Prostate gland (tissue), 2 donors: ENCODE measurements around the gene NUDT8. TPM values are rescaled to one million over a fixed set of nuclear protein-coding genes. Genes with fewer than 3 reads are reported as not detected.

ENCODE experiments used
- DNase-seq: peaks from one replicate; pipeline ENCODE4 v3.0.0-alpha.2; 2019; ENCODE audit warnings: low spot score
- H3K27ac ChIP-seq, 2 donors: fragments of 200-600 bp; sonication (generic); 2 replicates each; pipeline ENCODE4 v1.5.1; 2017 to 2019
- H3K27me3 ChIP-seq: fragments of 200-600 bp; sonication (generic); replicated peaks from 2 replicates; pipeline ENCODE4 v1.5.1; 2019; ENCODE audit not compliant: insufficient read depth
- H3K36me3 ChIP-seq, 2 donors: fragments of 200-600 bp; sonication (generic); 1 replicate in 1 of 2; 2 replicates in 1 of 2; pipeline versions ENCODE4 v1.5.1 to v1.8.1; 2017 to 2019
- H3K4me1 ChIP-seq: fragments of 200-600 bp; sonication (generic); replicated peaks from 2 replicates; pipeline ENCODE4 v1.5.1; 2019
- H3K4me3 ChIP-seq, 2 donors: fragments of 200-600 bp; sonication (generic); 2 replicates each; pipeline ENCODE4 v1.5.1; 2017 to 2019
- H3K9me3 ChIP-seq: fragments of 200-600 bp; sonication (generic); 2 replicates; pipeline ENCODE4 v1.5.1; 2017
- POLR2A ChIP-seq: fragments of 450-650 bp; IDR thresholded peaks from one replicate; pipeline ENCODE4 v1.6.1; 2016; ENCODE audit warnings: antibody characterized with exemption, mild to moderate bottlenecking
- POLR2AphosphoS5 ChIP-seq: sonication (generic); formaldehyde crosslinking; IDR thresholded peaks from one replicate; pipeline ENCODE4 v1.6.1; 2017; ENCODE audit warnings: antibody characterized with exemption
- WGBS: methylation state at CpG from one replicate; pipeline ENCODE4 v1.1.5; 2018; 5-methylcytosine and 5-hydroxymethylcytosine counted together
- intact Hi-C: fragments of 100-400 bp; cut with DNase I; formaldehyde crosslinking; loops from one replicate; pipeline ENCODE4 v1.14.2; 2022
- total RNA-seq, 2 donors: library from RNA; depleted of rRNA; stranded (reverse); fragments of >200 nt; gene quantifications; one replicate each; pipeline ENCODE4 v1.1.0, GENCODE V29; 2016
- TF ChIP-seq, protein P1 (sequence below), 4 experiments: fragments of 200-600 bp in 2 of 4; fragments of 450-650 bp in 2 of 4; sonication (generic) in 2 of 4; IDR thresholded peaks; 1 replicate in 3 of 4; 2 replicates in 1 of 4; pipeline ENCODE4 v1.5.1; 2016 to 2019; ENCODE audit warnings: antibody characterized with exemption in 4 of 4, mild to moderate bottlenecking in 2 of 4, moderate library complexity in 2 of 4

Gene NUDT8
- total RNA-seq, 2 donors from 2014 or later = 7.2 to 29.2 TPM

DNA sequence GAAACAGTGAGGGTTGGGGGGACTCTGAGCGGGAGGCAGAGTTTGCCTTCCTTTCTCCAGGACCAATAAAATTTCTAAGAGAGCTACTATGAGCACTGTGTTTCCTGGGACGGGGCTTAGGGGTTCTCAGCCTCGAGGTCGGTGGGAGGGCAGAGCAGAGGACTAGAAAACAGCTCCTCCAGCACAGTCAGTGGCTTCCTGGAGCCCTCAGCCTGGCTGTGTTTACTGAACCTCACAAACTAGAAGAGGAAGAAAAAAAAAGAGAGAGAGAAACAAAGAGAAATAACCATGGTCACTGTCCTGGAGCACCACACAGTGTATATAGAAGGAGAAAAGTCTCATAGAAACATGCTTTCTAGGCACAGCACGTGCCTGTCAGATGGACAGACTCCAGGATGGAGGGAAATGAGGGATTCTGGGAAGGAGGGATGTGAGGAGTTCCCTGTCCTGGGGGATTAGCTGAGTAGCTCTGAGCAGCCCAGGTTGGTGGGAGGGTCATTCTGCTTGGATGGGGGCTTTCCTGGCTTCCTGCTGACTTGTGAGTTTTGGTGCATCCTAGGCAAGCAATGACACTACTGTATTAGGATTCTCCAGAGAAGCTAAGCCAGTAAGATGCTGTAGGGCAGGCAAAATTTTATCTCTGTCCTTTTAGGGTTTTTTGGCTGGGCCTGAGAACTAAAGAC lies 43.0 kb downstream of the NUDT8 start:
- no peaks in the 10 kb centered on the region for H3K27me3 ChIP-seq
- no peak for DNase-seq
- no peak overlapping the region for H3K4me3 ChIP-seq
- intact Hi-C loops = no loop called here
- 88% methylated on average over 4 of the region's 5 CpGs for WGBS
- H3K27ac ChIP-seq = no peak overlapping the region
- no peaks in the 10 kb centered on the region for H3K9me3 ChIP-seq
- no peak for TF ChIP-seq POLR2A
- TF ChIP-seq, protein P1, sequence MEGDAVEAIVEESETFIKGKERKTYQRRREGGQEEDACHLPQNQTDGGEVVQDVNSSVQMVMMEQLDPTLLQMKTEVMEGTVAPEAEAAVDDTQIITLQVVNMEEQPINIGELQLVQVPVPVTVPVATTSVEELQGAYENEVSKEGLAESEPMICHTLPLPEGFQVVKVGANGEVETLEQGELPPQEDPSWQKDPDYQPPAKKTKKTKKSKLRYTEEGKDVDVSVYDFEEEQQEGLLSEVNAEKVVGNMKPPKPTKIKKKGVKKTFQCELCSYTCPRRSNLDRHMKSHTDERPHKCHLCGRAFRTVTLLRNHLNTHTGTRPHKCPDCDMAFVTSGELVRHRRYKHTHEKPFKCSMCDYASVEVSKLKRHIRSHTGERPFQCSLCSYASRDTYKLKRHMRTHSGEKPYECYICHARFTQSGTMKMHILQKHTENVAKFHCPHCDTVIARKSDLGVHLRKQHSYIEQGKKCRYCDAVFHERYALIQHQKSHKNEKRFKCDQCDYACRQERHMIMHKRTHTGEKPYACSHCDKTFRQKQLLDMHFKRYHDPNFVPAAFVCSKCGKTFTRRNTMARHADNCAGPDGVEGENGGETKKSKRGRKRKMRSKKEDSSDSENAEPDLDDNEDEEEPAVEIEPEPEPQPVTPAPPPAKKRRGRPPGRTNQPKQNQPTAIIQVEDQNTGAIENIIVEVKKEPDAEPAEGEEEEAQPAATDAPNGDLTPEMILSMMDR (IDR thresholded peaks at IDR 0.05) = no peak
- TF ChIP-seq POLR2AphosphoS5 = no peak
- H3K4me1 ChIP-seq = peaks cover 4% of the 10 kb centered on the region
- H3K36me3 ChIP-seq = no peaks in the 10 kb centered on the region

DNA sequence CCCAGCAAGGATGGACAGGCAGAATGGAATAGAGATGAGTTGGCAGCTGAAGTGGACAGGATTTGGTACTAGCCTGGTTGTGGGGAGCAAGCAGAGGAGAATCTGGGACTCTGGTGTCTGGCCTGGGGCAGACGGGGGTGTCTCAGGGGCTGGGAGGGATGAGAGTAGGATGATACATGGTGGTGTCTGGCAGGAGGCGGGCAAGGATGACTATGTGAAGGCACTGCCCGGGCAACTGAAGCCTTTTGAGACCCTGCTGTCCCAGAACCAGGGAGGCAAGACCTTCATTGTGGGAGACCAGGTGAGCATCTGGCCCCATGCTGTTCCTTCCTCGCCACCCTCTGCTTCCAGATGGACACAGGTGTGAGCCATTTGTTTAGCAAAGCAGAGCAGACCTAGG lies 43.8 kb downstream of the NUDT8 start:
- TF ChIP-seq, protein P1 (IDR thresholded peaks at IDR 0.05) = no peak
- TF ChIP-seq POLR2A (no peak), POLR2AphosphoS5 (no peak)
- Histone ChIP-seq H3K27ac (no peak overlapping the region), H3K9me3 (no peaks in the 10 kb centered on the region), H3K4me1 (peaks cover 4% of the 10 kb centered on the region), H3K36me3 (no peaks in the 10 kb centered on the region), H3K4me3 (no peak overlapping the region), H3K27me3 (no peaks in the 10 kb centered on the region)
- DNase-seq = no peak
- WGBS = 78% methylated on average over 4 of the region's 4 CpGs
- intact Hi-C loops = no loop called here

DNA sequence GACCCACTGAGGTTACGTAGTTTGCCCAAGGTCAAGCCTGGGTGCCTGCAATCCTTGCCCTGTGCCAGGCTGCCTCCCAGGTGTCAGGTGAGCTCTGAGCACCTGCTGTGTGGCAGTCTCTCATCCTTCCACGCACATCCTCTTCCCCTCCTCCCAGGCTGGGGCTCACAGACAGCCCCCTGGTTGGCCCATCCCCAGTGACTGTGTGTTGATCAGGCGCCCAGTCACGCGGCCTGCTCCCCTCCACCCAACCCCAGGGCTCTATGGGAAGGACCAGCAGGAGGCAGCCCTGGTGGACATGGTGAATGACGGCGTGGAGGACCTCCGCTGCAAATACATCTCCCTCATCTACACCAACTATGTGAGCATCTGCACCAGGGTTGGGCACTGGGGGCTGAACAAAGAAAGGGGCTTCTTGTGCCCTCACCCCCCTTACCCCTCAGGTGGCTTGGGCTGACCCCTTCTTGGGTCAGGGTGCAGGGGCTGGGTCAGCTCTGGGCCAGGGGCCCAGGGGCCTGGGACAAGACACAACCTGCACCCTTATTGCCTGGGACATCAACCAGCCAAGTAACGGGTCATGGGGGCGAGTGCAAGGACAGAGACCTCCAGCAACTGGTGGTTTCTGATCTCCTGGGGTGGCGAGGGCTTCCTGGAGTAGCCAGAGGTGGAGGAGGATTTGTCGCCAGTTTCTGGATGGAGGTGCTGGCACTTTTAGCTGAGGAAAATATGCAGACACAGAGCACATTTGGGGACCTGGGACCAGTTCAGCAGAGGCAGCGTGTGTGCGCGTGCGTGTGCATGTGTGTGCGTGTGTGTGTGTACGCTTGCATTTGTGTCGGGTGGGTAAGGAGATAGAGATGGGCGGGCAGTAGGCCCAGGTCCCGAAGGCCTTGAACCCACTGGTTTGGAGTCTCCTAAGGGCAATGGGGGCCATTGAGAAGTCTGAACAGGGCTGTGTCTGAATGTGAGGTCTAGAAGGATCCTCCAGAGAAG lies 44.6 kb downstream of the NUDT8 start:
- WGBS = 76% methylated on average over 21 of the region's 21 CpGs
- DNase-seq = no peak
- Histone ChIP-seq H3K4me1 (peaks cover 4% of the 10 kb centered on the region), H3K4me3 (peak overlapping the region; percentile 66 to 76), H3K9me3 (no peaks in the 10 kb centered on the region), H3K36me3 (no peaks in the 10 kb centered on the region), H3K27ac (peak overlapping the region; percentile 96 to 99), H3K27me3 (no peaks in the 10 kb centered on the region)
- TF ChIP-seq POLR2A (no peak), POLR2AphosphoS5 (no peak)
- TF ChIP-seq, protein P1 (IDR thresholded peaks at IDR 0.05) = no peak
- intact Hi-C loops = no loop called here

DNA sequence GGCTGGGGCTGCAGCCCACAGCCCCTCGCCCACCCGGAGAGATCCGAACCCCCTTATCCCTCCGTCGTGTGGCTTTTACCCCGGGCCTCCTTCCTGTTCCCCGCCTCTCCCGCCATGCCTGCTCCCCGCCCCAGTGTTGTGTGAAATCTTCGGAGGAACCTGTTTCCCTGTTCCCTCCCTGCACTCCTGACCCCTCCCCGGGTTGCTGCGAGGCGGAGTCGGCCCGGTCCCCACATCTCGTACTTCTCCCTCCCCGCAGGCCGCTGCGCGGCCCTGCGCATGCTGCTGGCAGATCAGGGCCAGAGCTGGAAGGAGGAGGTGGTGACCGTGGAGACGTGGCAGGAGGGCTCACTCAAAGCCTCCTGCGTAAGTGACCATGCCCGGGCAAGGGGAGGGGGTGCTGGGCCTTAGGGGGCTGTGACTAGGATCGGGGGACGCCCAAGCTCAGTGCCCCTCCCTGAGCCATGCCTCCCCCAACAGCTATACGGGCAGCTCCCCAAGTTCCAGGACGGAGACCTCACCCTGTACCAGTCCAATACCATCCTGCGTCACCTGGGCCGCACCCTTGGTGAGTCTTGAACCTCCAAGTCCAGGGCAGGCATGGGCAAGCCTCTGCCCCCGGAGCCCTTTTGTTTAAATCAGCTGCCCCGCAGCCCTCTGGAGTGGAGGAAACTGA lies 45.4 kb downstream of the NUDT8 start:
- DNase-seq = peak; percentile 73
- no peaks in the 10 kb centered on the region for H3K9me3 ChIP-seq
- no peaks in the 10 kb centered on the region for H3K27me3 ChIP-seq
- H3K4me3 ChIP-seq = peak overlapping the region; percentile 66 to 76
- 10% methylated on average over 33 of the region's 33 CpGs for WGBS
- TF ChIP-seq POLR2AphosphoS5 (peak; percentile 28), POLR2A (peak; percentile 52)
- TF ChIP-seq, protein P1 (IDR thresholded peaks at IDR 0.05) = no peak
- H3K27ac ChIP-seq = peak overlapping the region; percentile 96 to 99
- intact Hi-C loops = no loop called here
- no peaks in the 10 kb centered on the region for H3K36me3 ChIP-seq
- H3K4me1 ChIP-seq = peaks cover 4% of the 10 kb centered on the region
